GM18907 (cell line): Measurements from ENCODE around the gene CCDC120.

Experiments
- ATAC-seq: cut with Tn5 transposase; IDR thresholded peaks from one replicate; pipeline ENCODE4 v1.9.1; 2021; ENCODE audit warnings: mild to moderate bottlenecking, moderate library complexity; ENCODE audit not compliant: unreplicated experiment

The CCDC120 gene

GRCh38 chrX:49061916-49062315 lies 3.1 kb downstream of the CCDC120 start:
- ATAC-seq, result no peak

- no peak for ATAC-seq
Observed at GRCh38 chrX:49063715-49064114, 4.9 kb downstream of the CCDC120 start.

GRCh38 chrX:49064303-49064702 lies 5.5 kb downstream of the CCDC120 start:
- no peak for ATAC-seq

DNA sequence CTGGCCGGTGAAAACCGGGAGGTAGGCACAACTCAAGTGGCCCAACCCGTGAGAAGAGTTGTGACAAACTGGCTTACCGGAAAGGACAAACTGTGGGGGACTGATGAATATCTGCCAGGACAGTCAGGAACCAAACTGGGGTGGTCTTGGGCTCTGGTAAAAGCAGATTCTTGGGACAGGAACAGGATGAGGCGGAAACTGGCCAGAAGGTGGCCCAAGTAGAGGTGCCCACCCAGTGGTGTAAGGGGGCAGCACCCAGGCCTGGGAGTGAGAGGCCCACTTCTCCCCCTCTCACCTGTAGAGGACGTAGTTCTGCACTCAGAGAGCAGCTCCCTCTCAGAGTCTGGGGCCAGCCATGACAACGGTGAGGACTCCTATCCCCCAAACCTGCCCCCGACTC lies 5.9 kb downstream of the CCDC120 start:
- ATAC-seq, result no peak

GRCh38 chrX:49066278-49066677 lies 7.5 kb downstream of the CCDC120 start:
- ATAC-seq, result no peak

GRCh38 chrX:49066690-49067089 lies 7.9 kb downstream of the CCDC120 start:
- no peak for ATAC-seq

- ATAC-seq, result no peak
Observed at GRCh38 chrX:49067285-49068120, 8.7 kb downstream of the CCDC120 start.

- ATAC-seq, result no peak
Observed at GRCh38 chrX:49069038-49069437, 10.2 kb downstream of the CCDC120 start.

DNA sequence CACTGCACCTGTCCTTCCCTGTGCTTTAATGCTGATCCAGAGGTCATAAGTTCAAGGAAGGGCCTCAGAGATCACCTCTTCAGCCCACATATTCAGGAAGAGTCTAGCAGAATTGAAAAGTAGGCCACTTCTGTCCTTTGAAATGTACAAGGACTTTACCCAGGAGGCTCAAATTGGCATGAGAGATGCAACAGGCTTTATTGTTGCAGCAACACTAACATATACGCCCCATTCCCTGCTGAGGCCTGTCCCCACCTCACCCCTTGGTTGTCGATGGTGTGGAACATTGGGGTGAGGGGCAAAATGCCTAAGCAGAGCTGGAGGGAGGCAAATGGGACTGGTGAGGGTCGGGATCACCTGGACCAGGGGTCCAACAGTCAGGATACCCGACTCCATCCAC lies 12.2 kb downstream of the CCDC120 start:
- ATAC-seq, result no peak

DNA sequence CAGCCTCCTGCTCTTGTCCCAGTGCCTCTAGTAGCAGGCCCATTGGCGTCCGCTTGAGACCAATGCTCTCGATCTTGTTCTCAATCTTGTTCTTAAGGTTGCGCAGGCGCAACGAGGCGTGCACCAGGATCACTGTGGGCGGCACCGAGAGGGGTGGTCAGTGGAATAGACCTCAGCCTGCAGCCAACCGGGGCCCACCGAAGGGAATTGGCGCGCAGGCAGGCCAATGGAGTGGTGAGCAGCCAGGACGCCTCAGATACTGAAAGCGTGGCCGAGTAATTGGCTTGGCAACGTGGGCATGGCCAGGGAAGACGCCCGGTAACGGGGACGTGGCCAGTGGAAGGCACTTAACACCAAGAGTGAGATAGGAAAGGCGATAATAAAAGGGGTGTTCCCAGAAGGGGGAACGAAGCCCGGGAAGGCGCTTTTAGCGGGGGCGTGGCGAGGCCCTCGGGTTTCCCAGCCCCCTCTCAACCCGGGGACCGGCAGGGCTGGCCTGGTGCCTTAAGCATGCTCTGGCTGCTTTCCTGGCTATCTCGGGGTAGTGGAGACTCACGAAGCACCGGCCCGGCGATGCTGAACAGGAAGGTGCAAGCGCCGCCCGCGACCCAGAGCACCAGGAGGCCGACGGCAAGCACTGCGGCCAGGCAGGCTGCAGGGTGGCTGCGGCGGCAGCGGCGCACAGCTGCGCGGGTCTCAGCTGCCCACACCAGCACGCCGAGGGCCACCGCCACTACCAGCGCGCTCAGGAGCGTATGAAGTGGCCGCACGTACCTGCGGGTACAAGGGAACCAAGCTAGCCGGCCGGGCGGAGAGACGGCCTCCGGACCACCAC lies 13.3 kb downstream of the CCDC120 start:
- no peak for ATAC-seq

GRCh38 chrX:49072712-49073095 lies 13.9 kb downstream of the CCDC120 start:
- no peak for ATAC-seq

DNA sequence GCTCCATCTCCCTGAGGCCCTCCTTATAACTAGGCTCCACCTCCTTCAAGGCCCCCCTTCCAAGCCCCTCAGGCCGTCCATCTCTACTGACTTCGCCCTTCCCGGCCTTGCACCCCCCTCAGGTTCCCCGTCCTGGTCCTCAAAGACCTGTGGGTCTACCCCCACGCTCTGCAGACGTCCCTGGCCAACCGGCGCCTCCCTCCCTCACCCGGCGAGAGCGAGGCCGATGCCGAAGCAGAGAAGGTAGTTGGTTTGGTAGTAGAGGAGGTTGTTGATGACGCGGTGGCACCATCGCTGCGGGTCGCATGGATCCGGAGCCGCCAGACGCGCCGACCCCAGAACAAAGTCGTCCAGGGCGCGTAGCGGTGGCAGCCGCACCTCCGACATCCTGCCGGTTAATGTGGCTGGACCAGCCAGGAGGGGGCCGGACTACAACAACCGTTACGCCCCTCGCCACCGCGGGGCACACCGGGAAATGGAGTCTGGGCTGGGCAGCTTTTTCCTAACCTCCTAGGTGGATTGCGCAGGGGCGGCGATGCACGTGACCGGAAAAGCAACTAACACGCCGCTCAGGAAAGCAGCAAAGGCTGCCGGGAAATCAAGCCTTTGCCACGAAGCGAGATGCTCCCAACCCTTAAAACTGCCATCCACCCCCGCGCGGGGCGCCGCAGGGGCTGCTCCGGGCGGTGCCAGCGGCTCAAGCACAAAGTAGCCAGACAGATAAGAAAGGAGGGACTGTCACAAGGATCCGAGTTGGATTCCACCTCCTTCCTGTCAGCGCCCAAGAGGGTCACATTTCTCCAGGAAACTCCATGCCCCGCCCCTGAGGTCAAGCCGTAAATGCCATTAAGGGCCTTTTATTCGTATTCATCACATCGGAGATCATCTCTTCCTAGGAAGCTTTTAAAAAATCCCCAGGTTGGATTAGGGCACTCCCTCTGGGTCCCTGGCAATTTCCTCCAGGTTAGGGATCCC lies 15.1 kb downstream of the CCDC120 start, which contains the start of gene PRAF2:
Gene PRAF2, minus strand, starts transcription at position 402 of the 975 bp plus-strand sequence. Its CDS starts 15 bp downstream, at position 387.
- ATAC-seq, result peak; percentile 86

GRCh38 chrX:49075347-49075746 lies 16.5 kb downstream of the CCDC120 start:
- no peak for ATAC-seq

GRCh38 chrX:49077941-49078340 lies 19.1 kb downstream of the CCDC120 start:
- no peak for ATAC-seq

DNA sequence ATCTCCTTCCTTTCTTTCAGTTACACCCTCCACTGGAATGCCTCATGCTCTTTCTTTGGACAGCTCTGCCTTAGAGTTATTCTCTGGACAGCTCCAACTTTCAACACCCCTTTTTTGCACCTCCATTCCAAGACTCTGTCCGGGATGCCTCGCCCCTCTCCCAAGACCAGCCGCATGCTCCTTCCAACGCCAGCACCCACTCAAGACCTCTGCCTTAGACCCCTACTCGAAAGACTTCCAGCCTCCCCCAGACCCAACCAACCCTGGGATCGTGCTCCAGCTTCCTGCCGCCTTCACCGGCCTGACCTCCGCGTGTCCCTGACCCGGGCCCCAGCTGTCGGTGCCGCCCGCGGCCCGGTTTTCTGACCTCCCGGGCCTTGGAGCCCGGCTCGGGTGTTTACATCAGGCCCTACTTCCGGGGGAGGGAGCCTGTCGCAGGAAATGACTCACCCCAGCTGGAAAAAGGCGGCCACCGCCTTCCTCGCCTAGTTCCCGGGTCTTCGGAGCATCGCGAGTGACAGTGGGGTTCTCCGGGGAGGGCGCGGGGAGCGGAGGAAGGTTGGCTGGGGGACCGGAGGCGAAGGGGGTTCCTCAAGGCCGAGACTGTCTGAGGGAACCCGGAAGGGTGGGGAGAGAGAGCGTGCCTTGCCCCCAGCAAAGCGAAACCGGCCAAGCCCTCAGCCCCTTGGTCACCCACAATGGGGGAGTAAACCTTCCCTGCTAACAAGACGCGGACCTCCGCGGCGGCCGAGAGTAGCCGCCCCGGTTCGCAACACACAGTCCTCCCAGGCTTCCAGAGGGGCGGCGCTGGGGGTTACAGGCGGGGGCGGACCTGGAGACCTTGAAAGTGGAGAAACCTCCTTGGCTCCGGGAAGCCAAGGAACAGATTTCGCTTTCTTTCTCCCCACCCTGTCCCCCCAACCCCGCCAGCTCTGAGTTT lies 21.0 kb downstream of the CCDC120 start, which contains the start of gene WDR45:
Gene WDR45, minus strand, starts transcription at position 399 of the 940 bp plus-strand sequence. CDS start 1,792 bp downstream, outside the sequence.
- ATAC-seq, result peak; percentile 67

GRCh38 chrX:49082271-49082871 lies 23.6 kb downstream of the CCDC120 start:
- no peak for ATAC-seq

- ATAC-seq, result no peak
Observed at GRCh38 chrX:49089553-49089952, 30.8 kb downstream of the CCDC120 start.

GRCh38 chrX:49096419-49096818 lies 37.6 kb downstream of the CCDC120 start:
- ATAC-seq, result no peak
